Forelimb muscle (tissue), 1 donor: Measurements from ENCODE around the gene PANX1. TPM values are rescaled to one million over a fixed set of nuclear protein-coding genes. Genes with fewer than 3 reads are reported as not detected.

ENCODE experiments used
- DNase-seq: peaks from one replicate; pipeline ENCODE4 v3.0.0-alpha.2; 2013; ENCODE audit warnings: low read depth
- polyA plus RNA-seq: library from polyadenylated mRNA; unstranded; fragments of 120-200 nt; gene quantifications from one replicate; pipeline ENCODE4 v1.2.1, GENCODE V29; 2013; ENCODE audit not compliant: insufficient read length

PANX1 gene
- polyA plus RNA-seq, 1 donor, result 18.3 TPM

DNA sequence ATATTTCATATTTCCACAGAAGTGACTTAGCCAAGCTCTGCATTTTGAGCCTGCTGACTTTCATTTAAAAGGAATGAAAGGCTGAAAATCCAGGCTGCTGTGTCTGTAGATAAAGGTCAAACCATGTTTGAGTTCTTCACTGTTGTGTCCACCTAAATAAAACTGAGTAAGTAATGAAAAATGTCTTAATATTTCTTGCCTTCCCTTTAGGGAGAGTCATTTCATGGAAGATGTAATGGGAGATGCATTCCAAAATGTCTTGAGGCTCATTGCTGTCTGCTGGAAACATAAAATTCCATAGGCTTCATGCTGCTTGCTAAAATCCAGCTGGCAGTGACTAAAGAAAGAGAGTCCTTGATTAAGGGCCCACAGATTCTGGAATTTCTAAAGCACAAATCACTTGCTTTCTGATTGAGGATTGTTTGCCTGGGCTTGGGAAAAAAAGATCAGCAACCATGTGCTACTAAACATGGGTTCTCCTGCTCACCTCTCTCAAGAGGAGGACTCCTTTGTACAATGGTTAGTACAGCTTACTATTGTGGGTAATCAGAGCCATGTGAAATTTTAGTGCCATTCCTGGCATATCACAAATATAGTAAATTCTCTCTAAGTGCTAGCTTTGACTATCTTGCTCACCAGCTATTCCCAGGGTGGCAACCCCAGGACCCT, 56.9 kb downstream of the PANX1 start:
- DNase-seq, result peak; percentile 29

DNA sequence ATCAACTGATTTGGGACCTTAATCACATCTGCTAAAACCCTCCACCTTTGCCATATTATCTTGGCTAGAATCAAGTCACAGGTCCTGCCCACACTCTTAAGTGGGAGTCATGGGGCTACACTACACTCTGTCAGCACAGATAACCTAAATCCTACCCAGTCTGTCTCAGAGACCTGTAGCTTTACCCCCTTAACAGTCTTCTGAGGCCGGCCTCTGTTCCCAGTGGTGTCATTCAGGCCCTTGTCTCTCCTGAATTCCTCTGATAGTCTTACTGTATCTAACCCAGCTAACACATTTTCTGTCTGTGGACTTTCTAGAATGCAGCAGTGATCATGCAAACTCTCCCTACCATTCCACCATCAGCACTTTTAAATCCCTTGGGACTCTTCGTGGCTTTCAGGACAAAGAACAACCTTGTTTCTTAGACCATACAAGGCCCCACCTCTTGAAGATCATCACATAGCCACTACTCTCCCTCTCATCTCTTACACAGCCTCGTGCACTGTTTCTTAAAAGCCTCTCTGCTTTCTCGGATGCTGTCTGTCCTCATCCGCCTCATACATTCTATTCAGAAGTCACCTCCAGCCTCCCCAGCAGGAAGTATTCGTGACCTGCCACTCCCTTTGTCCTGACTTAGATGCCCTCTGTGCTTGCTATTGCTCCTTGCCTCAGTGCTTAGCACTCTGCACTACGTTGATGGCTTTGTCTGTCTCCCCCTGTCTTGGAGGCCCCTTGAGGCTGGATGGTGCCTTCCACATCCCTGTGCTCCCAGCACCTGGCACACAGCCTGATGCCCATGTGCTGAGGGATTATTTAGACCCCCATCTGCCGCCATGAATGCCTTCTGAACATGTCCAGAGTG, 57.9 kb downstream of the PANX1 start:
- no peak for DNase-seq

DNA sequence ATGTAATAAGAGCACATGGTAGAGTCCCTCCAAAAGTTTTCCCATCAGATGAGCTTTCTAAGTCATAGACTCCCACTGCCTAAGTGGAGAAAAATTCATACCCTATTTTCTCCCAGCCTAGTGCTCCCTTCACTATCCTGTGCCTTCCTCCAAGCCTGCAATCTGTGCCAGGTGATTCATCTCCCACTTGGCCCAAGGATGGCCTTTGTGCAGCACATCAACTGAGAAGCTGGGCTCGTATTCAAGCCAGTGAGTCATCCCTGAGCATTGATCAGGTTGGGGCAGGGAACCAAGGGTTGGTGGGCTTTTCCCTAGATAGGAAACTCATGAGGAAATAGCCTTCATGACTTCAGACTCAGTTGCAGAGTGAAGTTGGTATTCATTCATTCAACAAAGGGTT, 64.6 kb downstream of the PANX1 start:
- no peak for DNase-seq

DNA sequence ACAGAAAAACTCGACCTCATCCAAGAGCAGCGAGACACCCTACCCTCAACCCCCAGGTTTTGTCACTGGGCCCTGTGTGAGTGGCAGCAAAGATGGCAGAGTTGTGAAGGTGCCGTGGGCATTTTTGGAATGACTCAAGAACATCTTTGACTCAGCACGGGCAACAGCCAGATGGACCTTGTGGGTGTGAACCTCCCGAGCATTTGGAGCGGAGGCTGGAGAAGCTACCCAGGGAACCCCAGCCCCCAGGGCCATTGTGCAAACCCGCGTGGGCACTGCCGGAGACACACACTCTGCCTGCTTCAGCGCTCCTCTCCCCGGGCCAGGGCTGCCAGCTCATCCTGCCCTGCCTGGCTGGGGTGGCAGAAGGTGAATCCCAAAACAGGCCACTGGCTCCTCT, 66.1 kb downstream of the PANX1 start:
- DNase-seq, result no peak

DNA sequence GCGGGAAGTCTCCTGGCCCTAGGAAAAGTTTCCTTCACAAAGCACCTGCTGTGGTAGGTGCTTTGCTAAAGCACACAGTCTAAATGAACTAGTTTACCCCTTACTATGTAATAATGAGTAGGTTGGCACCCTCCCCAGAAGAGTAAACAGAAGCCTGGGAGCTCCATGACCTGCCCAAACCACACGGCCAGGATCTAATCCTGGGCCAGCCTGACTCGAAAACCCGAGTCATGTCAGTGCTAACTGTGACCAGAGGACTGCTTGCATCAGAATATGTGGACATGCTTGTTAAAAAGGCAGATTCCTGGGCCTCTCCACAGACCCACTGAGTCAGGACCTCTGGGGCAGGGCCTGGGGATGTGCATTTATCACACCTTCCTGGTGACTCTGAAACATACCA, 67.7 kb downstream of the PANX1 start:
- DNase-seq, result no peak

DNA sequence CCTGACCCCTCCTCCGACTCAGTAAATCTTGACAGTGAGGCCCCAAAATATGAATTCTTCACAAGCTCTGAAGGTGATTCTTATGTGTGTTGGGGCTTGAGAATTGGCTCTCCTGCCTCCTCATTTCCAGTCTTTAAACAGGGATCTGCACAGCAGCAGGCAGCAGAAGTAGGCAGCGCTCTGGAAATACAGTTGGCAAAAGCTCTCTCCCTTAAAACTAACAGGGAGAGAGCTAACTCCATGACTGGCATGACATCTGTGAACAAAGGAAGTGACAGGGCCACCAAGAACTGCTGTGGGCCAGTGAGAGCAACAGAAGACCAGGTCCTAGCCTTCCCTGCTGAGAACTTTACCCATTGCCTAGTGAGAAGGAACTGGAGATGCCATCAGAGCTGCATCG, 70.1 kb downstream of the PANX1 start:
- DNase-seq, result no peak

DNA sequence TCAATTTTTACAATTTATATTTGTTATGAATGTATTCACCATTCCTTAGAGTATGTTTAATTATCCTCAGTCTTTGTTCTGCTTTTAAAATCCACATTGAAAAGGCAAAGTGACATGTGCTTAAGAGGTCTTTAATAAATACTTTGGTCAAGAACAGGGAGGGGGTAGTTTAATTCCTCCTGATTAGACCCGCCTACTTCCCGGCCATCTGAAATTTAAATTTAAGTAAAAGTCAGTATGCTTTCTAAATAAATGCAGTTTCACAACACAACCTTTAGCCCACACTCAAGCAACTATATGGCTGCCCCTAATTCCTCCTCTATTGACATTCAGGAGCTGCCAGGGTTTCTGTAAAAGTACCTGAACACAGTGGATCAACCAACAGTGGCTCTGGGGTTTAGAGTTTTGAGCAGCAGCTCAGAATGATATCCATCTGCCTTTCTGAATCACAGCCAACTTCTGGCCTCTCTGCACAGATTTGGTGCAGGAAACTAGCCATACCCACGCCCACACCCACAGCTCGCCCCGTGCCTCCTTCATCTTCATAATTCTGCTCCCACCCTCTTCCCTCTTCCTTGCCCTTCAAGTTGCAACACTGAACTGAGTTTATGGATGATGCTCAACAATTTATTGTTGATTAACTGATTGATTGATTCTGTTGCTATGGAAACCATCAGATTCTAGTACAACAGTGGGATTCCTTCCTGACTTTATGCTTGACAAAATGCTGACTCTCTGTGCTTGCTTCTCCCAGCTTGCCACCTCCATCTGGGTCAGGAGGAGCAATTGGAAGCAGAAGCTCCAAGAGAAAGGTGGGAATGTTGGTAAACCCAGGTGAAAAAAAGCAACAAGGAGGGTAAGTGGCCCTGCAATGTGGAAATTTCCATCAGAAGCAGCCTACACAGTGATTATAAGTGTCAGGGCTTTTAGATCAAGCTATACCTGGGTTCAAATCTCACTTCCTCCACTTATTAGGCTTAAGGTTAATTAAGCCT, 70.8 kb downstream of the PANX1 start:
- DNase-seq, result no peak

DNA sequence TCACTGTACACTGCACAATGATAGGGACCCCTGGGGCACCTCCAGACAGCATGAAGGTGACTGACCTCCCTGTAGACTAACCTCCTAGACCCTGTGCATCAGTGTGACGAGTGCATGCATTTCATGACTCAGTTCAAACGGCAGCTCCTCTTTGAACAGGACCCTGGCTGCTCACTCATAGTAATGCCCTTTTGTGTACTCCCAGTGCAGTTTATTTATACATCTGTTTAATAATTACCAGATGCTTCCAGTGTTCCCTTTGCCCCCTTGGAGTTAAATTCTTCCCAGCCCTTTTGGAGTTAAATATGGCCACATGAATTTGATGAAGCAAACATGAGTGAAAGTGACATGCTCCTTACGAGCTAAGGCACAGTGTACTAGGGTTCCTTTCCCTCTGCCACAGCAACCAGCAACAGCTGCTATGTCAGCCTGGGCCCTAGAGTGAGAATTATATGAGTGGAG, 72.4 kb downstream of the PANX1 start:
- no peak for DNase-seq

DNA sequence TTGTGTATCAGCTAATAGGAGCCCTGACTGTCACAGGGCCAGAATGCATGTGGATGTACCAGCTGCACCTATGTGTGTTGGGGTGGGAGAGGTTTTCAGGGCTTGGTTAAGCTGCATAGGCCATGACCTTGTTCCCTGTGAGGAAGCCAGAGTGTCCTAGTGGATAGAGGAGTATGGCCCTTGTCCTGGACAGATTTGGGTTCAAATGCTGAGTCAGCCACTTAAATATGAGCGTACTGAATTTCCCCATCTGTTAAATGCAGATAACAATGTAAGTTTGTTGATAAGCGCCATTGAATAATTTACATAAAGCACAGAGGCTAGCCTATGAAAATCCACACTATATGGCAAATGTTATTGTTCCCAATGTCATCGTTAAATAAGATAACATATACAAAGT, 74.4 kb downstream of the PANX1 start:
- no peak for DNase-seq

DNA sequence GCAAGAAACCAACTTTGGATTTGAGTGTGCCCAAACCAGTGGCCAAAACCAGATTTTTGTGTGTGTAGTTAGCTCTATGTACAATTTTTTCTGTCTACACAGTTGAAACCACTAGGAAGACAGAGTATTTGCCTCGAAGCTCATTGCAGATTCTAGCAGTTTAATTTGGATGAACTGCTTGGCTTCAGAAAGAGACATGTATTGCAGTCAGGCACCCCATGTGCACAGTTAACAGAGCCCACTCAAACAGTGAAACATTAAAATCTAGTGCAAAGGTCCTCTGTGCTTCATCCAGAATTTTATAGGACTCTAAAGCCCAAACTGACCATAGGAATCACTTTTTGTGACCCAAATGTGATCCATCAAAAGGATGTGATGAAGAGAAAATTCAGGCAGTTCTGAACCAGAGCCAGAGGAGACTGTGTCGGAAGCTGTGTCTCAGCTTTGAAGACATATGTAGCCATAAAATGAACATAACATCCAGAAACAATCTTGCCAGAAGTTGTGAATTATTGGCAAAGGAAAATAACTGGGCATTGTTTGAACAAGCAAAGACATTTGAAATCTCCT, 82.7 kb downstream of the PANX1 start:
- DNase-seq, result no peak

DNA sequence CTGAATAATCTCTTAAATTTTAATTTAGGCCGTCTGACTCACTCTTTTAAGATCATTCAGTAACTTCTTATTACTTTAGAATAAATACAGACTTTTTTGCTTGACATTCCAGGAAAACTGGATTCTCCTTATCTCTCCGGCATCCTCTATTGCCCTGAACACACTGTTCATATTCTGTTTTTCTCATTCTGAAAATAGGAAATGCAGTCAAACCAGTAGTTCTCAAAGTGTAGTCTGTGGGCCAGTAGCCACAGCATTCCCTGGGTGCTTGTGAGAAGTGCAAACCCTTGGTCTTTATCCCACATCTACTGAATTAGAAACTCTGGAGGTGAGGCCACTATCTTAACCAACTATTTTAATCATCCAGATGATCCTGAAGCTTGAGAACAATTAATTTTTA, 84.3 kb downstream of the PANX1 start:
- DNase-seq, result no peak

DNA sequence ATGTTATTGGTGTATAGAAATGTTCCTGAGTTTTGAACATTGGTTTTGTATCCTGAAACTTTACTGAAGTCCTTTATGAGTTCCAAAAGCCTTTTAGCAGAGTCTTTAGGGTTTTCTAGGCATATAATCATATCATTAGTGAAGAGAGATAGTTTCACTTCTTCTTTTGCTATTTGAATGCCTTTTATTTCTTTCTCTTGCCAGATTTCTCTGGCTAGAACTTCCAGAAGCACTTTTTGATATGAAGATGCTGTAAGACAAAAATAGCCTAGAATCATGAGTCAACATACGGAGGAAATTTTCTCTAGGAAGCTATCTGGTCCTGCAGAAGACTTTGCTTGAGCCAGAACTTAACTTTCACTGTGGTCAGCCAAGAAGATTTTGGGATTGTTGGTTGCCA, 89.1 kb downstream of the PANX1 start:
- DNase-seq, result no peak

DNA sequence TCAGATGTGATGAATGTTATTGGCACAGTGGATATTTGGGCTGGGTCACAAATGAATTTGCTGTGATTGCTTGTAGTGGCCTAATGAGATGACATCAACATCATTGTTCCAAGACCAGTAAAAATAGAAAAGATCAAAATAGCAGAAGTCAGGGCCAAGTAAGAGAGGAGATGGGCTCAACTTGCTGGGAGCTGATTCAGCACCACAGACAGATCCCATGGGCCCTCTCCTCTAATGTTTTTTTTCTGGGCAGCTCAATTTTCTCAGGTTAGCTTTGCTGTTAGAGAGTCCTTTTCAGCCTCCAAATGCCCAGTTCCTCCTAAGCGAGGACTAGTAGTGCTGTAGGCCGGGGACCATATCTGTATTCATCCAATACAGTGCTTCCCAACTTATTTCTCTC, 89.7 kb downstream of the PANX1 start:
- DNase-seq, result no peak

DNA sequence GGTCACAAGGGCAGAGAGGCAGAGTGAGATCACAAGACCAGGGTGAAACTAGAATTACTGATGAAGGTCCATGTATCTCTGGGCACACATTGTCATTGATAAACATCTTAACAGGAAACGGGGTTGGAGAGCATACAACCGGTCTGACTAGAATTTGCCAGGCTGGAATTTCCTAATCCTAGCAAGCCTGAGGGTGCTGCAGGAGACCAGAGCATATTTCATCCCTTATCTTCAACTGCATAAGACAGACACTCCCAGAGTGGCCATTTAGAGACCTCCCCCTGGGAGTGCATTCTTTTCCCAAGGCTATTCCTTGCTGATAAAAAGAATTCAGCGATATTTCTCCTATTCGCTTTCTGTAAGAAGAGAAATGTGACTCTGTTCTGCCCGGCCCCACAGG, 91.1 kb downstream of the PANX1 start:
- DNase-seq, result no peak

DNA sequence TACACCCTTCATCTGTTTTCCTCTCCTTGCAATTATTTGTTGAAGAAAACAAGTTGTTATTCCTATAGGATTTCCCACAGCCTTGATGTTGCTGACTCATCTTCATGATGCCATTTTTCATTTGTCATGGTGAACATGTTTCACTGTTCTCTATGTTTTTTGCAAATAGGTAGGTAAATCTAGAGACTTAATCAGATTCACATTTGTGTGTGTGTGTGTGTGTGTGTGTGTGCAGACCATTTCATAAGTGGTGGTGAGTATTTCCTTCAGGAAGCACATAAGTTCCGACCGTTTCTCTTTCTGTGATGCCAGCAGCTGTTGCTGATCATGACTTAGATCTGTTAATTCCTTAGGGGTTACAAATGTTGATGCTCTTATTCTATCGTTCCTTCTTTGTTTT, 95.4 kb downstream of the PANX1 start:
- no peak for DNase-seq

Other genes with a start within 250 kb of the PANX1 start
- gene HEPHL1, start 107.5 kb upstream of the PANX1 start, polyA plus RNA-seq, result 0.04 TPM
- gene IZUMO1R, start 175.7 kb downstream of the PANX1 start, polyA plus RNA-seq, result not detected